Measurements from ENCODE around the gene NHS.

Gene NHS

DNA sequence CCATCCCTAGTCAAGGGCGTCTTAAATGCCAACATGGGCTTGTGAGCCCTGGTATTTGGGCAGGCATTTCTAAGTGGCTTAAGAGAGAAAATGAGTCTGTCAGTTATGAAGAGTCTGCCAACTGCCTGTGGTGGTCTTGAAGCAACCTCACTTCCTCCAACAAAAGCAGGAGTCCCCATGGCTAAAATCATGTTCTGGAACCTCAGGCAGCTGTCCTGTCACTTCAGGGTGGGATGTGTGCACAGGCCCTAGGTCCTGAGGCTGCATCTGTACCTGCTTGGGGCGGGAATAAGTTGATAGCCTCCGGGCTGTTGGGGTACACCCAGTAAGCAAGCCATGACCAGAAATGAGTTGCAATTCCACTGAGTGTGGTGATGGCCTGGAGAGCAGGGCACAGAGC, 247.3 kb downstream of the NHS start:
- no peak for DNase-seq (ENCODE audit: low read depth, low spot score)

DNA sequence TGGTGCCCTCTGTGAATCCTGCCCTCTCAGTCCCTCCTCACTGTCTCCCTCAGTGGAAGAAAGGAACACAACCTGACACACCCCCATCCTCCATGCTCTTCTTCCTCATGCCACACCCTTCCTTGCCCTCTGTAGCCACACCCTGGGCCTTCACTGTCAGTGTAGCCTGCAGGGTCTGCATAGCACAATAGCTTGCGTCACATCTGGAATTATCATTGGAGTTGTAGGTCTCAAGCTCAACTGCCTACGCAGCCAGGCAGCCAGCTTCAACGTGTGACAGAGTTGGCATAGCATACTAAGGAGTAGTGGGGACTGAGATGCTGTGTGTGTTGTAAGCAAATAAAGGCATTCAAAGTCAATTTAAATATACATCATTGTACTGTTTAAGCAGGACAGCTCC, 248.8 kb downstream of the NHS start:
- no peak for DNase-seq (ENCODE audit: low read depth, low spot score)

DNA sequence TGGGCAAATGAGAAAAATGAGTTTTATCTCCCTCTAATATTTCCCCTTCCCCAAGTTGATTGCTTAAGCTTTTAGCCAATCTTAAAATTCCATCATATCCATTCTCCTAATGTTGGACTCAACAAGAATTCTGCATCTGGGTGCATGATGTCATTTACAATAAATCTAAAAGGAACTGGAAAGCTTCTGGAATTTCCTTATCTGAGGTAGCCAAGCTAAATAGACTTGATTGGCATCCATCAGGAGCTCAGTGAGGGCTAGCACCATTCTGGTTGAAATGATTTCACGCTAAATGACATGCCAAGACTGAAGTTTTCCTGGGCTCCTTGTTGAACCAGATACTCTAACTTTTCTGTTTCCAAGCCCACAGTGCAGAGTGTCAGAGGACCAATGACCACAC, 252.0 kb downstream of the NHS start:
- no peak for DNase-seq (ENCODE audit: low read depth, low spot score)

DNA sequence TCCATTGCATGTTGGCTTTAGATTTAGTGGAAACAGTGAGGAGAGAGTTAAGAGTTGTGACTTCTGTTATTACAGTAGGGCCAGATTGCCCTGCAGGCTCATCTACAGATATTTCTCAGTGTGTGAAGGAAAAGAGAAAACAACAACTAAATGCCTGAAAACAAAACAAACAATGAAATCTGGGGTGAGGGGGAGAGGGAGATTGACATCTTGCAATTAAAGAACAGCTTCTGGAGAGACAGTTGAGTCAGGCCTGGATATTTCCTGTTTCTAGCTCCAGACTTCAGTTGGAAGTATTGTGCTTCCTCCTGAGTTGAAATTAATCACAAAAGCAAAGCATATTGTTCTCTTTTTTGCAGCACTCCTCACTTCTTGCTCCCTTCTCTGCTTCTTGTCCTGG, 254.0 kb downstream of the NHS start:
- DNase-seq (ENCODE audit: low read depth, low spot score), result no peak

DNA sequence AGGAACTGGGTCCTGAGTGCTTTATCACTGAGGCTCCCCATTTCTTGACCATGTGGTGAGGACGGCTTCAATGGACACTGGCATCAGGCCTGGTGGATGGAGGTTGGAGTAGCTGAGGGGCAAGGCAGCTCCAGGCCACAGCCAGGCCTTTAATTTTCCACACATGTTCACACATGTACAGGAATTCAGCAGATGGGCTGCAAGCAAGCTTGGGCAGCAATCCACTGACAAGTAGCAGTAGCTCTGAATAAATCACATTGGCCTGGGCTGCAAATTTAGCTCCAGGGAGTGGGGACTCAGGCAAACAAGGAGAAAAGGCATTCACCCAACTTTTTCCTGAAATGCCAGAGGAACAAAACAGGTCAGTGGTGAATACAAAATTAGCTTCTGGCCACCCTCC, 254.5 kb downstream of the NHS start:
- no peak for DNase-seq (ENCODE audit: low read depth, low spot score)

DNA sequence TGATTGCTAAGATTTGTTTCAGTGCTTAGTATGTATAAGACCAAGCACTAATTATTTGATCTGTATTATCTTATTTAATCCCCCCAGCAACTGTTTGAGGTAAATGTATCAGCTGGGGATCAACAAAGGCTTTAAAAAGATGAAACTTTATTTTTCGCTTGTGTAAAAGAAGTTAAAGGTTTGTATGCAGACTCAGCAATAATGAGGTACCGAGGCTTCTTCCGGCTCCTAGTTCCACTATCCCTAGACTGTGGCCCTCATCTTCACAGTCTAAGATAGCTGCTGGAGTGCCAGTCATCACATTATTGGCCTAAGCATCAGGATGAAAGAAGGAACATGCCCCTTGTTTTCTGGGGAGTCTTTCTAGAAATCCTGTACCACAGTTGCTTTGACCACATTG, 256.6 kb downstream of the NHS start:
- no peak for DNase-seq (ENCODE audit: low read depth, low spot score)

DNA sequence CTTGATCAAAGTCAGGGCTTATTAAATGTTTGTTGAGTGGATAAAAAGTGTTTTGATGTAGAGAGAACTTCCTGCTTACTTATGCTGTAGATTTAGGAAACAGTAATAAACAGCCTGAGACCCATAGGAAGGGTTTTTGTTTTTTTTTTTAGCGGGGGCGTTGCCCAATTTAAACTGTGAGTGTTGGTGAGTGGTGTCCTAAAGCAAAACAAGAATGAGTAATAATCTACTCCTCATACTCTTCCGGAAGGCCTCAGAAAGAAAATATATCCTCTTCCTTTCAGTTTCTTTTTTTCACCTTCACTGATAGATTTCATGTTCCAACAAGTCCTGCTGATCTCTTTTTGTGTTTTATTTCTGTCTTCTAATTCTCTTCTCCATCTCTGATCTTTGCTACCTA, 257.9 kb downstream of the NHS start:
- no peak for DNase-seq (ENCODE audit: low read depth, low spot score)

DNA sequence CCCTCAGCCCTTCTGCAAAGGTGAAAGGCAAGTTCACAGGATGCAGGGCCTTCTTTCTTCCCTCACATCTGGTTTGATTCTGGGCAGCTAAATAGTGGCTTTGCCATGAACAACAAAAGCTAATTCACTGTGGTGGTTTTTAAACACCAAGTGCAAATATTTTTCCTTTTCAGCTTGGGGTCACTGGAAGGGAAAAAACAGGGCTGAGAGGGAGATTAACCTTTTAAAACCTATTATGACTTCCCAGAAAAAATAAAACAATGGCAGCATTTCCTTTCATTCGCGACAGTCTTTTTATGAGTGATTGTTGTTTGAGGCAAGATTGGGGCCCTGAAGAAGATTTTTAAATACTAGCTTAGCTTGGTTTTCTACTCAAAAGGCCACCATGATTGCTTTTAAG, 258.5 kb downstream of the NHS start:
- no peak for DNase-seq (ENCODE audit: low read depth, low spot score)

DNA sequence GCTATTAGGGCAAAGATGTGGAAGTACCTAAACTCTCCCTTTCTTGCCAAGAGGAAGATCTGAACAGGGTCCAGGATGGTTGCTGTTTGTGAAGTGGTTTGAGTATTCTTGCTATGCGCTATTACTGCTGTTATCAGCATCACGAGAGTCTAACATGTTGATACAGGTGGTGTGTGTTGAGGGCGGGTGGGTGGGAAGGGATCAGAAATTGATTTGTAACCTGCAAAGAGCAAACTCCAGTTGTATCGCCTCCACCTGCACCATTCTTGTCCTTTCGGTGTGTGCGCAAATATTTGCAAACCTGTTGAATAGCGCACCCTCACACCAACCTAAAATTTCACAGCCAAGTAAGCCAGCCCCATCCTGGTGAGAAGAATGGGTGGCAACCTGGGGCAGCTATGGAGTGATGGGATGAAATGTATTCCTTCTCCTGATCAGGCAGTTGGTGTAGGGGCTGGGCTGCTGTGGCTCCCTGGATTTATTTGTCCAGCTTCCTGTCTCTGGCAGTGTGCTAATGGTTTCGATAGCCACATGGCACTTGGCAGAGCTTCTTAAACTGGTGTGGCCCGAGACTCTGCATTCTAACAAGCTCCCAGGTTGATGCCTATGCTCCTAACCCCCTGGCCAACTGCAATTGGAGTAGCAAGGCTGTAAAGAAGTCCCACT, 259.7 kb downstream of the NHS start:
- DNase-seq (ENCODE audit: low read depth, low spot score), result no peak

DNA sequence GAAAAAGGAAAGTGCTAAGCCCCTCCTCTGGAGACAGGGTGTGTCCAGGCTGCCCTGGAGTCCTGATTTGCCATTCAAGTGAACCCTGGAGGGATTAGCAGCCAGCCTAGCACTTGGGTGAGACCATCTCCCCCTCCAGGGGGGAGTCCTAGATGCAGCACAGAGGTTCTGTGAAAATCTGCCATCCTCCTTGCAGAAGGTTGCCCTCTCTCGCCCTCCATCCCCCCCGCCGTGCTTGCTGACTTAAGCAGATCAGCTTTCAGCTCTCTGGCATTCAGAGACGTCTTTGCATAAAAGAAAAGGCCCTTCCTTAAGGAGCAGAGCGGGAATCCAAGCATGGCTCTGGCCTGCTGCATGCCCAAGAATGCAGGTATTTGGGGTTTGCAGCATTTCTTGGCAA, 260.2 kb downstream of the NHS start:
- DNase-seq (ENCODE audit: low read depth, low spot score), result no peak

DNA sequence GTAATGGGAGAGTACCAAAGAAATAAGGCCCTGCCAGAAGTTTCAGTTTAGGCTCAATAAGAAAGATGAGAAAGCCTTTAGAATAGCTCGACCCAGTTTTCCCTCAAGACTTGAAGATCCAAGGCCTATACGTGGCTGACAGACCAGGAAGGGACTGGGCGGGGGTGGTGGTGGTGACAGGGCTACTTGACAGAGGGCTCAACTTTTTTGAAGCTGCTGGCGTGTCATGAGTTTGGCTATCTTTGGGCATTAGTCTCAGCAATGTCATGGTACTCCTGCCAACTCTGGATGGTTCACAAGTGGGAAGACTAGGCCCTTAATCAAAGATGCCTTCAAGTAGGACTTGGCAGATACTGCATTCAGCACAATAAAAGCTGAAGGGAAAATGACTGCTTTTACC, 262.2 kb downstream of the NHS start:
- no peak for DNase-seq (ENCODE audit: low read depth, low spot score)

DNA sequence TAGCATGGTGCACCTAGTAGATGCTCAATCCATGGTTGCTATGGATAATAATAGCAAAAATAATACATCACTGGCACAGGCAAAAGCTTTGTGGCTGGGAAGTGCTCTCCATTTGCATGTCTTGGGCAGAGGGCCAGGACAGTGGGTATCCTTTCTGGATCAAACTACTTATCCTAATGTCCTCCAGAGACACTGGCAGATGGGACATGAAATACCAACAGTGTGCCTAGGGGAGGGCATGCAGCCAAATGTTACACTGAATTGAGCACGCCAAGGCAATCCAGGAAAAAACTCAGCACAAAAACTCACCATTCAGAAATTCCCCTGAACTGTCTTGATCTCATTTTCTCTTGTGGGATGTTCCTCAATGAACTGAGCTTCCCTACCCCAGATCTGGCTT, 263.7 kb downstream of the NHS start:
- DNase-seq (ENCODE audit: low read depth, low spot score), result no peak

DNA sequence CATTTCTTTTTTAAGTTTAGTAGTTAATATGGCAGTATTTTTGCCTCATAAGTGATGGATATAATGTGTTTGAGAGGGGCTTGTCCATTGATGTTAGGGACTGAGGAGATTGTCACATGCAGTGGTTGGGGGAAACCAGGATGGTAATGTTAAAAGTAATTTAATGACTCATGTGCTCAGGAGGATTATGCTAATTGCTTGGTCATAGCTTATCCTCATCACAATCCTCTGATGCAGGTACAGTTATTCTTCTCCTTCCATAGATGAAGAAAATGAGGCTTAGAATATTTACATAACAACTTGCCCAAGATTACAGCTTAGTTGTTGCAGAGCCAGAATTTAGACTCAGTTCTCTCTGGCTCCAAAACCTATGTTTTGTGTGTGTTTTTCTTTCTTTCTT, 267.9 kb downstream of the NHS start:
- no peak for DNase-seq (ENCODE audit: low read depth, low spot score)

DNA sequence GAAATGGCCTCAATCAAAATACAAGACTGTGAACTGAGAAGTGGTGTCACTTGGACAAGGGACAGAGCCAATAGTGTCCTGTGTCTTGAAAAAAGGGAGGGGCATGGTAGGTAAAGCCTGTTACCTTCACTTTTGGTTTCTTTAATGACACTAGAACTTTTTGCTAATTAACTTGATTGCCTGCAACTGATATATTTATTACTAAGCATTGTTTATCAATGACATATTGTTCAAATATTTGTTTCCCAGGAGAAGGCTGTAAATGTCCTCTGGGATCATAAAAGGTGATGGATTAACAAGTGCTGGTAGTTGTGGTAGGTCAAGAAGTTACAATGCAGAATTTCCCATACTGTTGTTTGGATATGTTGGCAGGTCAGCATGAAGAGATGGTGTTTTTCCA, 268.5 kb downstream of the NHS start:
- DNase-seq (ENCODE audit: low read depth, low spot score), result no peak

DNA sequence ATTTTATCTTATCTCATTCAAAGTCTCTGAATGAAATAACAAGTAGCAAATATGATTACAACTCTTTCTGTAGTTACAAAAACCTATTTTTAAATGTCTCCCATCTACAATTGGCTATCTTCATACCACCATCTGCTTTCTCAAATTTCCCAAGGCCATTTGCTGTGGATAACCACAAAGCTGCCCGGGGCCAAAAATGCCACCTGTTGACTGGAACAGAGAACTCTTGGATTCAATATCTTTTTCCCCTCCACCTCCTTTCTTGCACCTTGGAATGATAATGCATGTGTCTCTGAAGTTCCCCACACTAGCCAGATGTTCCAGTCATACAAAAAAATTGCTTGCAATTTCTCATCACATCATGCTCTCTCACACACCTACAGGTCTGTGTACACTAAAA, 269.0 kb downstream of the NHS start:
- no peak for DNase-seq (ENCODE audit: low read depth, low spot score)

DNA sequence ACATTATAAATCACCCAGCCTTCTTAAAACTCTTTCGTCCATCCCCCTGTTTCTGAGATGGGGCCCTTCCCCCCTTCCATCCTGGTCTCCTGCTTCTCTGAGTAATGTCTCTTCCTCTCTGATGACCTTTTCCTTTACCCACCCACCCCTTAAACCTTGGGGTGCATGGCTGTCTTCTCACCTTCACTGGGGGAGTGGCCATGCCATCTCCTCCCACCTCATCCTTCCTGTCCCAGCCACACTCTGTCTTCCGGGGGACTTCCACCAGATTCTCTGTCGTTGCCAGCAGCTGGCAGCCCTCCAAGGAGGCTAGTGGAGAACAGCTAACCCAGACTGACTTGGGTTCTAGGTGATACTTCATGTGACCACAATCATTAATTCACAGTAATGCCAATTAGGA, 279.1 kb downstream of the NHS start:
- no peak for DNase-seq (ENCODE audit: low read depth, low spot score)

DNA sequence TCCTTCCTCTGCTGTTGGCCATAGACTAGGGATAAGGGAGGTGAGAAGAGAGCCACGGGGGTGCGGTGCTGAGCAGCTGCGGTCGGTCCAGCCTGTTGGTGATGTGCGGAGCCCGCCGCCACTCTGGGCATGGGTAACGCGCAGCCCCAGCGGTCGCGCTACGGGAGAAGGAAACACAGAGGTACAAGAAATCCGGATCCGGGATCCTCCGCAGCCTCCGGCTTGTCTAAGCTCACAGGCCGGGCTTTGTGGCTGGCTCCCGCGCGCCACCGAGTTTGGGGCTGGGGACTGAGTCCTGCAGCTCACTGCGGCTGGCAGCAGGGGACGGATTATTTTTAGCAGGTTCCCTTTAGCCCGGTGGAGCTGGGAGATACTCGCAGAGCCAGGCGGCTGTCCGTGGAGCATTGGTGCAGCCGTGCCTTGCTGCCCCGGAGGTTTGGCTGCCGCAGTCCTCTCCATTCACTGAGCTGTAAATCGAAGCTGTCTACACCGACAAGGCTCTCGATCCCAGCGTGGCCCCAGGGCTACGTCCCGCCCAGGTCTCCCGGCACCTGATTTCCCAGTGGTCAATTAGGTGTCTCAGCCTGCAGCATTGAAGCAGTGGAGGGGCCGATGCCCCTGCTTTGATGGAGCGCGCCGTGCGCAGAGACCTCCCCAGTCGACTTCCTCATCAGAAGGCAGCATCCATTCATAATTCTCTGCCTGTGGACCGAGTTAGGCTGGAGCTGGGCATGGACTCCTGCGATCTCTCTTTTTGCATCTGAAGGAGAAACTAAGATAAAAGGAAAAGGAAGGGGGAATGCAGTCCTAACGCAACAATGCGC, 280.4 kb downstream of the NHS start:
- DNase-seq (ENCODE audit: low read depth, low spot score), result no peak

DNA sequence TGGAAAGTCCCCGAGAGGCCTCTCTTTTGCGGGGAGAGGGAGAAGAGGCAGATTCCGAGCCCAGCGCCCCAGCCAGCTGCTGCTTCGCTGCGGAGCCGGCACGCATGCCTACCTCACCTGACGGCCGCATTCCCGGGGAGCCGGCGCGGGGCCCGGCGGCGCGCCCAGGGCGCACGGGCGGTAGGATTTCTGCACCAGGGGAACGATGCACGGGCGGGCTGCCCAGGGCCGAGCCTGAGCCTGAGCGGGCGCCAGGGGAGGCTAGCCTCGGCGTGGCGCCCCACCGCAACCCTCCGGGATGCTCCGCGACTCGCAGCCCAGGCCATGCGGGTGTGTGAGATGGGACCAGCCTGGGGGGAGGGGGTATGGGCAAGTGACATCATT, 281.0 kb downstream of the NHS start:
- no peak for DNase-seq (ENCODE audit: low read depth, low spot score)

DNA sequence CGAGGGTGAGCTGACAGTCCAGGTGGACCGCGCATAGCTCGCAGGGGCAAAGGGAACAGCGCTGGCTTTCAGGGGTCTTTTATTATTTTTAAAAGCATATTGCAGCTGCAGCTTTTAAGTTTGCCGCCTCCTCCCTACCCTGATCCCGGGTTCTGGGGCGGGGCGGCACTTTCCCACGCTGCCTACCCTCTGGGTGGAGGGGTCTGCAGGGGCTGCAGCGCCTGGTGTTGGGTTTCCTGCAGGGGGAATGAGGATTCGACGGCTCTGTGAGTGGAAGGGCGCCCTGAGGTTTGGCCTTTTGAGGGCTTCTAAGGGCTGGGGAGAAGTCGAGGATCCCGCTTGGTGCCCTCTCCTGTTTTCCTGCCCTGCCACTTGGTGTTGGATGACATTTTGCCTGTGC, 281.6 kb downstream of the NHS start:
- DNase-seq (ENCODE audit: low read depth, low spot score), result no peak

DNA sequence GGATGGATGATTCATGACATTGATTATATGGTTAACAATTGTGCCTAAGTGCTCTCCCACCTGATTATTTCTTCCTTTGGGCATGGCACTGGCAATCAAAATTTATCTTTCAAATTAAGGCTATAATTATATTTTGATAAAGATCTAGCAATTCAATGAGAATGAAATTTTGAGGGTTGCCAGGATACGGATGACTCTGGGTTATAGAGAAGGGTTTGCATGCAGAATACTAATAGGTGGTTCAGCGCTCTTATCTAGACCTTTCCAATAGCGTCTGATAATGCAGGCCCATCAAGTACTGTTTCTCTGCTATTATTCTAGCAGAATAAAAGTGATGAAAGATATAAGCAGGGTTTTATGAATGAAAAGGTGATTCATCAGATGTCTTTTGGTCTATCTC, 287.4 kb downstream of the NHS start:
- DNase-seq (ENCODE audit: low read depth, low spot score), result no peak

DNA sequence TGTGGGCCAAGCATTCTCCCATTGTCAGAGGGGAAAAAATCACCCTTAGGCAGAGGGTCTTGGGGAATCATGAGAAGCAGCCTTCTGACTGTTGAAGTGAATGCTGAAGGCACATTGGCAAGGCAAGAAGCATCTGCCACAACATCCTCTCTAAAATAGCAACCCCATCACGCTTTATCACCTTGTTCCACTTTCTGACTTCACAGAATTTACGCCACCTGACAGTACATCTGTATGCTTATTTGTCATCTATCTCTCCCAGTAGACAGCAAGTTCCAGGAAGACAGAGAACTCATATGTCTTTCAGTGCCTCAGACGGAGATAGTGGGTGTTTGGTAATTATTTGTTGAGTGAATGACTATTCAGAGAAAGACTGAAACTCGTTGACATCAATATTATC, 293.9 kb downstream of the NHS start:
- no peak for DNase-seq (ENCODE audit: low read depth, low spot score)

DNA sequence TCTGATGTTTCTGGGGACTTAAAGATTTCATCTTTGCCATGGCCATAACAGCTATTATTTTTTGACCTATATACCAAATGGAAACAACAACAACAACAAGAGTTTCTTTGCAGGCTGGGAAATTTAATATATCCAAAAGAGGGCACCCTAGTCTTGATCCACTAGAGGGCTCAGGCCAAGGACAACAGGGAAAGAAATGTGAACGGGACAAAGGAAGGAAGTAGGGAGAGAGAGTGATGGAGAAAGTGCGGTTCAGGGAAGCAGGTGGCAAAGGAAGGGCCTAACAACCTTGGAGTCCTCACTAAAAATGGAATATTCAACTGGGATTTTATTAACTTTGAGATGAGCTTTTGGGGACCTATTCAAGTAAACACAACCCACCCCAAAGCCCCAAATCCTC, 294.5 kb downstream of the NHS start:
- DNase-seq (ENCODE audit: low read depth, low spot score), result no peak

DNA sequence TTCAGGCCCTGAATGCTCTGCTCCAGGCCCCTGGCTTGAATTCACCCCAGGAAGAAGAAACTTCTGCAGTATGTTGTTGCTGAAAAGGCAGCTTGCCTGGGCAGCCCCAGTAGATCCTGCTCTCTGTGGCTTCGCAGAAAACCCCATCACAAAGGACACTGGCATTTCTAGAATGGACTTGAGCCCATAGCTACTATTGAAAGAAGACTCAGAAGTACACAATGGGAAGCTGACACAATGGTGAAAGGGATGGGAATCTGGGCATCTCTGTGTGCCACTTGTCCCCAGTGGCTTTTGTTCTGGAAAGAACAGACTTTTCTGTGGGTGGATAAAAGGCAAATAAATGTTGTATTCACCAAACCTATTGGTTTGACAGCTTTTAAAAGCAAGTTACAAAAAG, 294.9 kb downstream of the NHS start:
- DNase-seq (ENCODE audit: low read depth, low spot score), result no peak

DNA sequence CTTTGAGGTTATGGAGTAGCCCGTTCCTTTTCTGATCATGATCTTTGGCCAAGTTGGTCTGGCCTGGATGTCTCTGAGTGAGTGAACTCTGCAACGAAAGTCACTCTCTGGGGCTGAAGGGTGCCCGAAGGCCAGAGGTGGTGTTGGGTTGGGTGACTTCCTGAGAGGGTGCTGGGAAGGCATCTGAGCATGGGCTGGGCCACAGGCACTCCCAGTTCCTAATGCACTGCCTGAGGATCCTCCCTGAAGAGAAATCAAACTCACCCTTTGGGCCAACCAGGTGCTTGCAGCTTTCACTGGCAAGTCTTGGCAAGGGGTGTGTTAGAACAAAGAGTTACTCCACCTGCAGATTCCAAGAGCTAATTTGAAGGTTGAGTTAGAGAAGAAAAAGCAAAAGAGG, 295.9 kb downstream of the NHS start:
- no peak for DNase-seq (ENCODE audit: low read depth, low spot score)

All from activated naive CD8-positive, alpha-beta T cell treated with anti-CD3 and anti-CD28 coated beads, Interleukin-2, amount 50 U/mL, for 16 hours (primary cell).